HG02588 (cell line): ENCODE measurements around the gene MSH5.
"Not testable (repeated sequence)": the region's sequence is repeated elsewhere in the genome, so short reads cannot be mapped to it uniquely, and the experiment has no call there.

ENCODE experiments used
- ATAC-seq: cut with Tn5 transposase; IDR thresholded peaks from one replicate; pipeline ENCODE4 v1.9.1; 2021; ENCODE audit warnings: mild to moderate bottlenecking, moderate library complexity; ENCODE audit not compliant: unreplicated experiment

MSH5 gene

DNA sequence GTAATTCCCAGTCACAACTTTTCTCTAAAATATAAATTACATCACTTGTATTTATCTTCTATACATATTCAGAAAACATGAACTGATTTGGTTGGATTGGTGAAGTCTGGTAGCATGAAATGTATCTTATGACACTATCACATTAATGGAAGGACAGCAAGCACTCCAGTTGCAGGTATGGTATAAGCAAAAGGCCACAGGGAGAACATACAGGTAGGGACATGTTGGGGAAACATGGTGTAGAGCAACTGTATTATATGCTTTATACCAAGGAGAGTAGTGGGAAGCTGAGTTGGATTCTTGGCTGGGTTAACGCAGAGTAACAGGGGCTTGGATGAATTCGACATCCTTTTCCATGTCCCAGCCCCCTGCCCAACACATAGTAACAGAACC, 57.2 kb downstream of the MSH5 start:
- no peak for ATAC-seq

DNA sequence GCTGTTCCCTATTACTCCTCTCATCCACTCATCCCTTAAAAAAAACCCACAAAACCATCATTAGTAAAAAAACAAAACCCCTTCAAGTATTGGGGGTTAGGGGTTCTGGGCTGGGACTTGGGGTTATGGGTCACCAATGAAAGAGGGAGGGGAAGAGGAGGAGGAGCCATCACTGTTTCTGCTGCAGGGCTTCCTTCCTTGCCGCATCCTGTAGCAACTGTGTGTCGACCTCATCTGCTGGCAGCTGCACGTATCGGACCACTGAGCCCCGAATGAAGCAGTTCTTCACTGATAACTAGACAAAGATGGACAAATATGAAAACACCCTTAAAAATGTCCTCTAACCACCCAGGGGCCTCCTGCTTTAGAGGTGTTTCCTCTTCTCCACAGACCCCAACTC, 57.8 kb downstream of the MSH5 start:
- no peak for ATAC-seq

DNA sequence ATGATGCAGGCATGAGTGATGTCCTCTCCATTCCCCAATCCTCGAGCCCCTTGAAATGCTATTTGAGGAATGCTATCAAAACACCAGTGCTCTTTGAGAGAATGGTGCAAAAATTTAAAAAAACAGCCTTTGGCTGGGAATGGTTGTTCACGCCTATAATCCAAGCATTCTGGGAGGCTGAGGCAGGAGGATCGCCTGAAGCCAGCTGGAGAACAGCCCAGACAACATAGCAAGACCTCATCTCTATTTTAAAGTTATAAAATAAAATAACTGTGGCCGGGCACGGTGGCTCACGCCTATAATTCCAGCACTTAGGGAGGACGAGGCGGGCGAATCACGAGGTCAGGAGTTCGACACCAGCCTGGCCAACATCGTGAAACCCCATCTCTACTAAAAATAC, 60.0 kb downstream of the MSH5 start:
- ATAC-seq, result no peak

DNA sequence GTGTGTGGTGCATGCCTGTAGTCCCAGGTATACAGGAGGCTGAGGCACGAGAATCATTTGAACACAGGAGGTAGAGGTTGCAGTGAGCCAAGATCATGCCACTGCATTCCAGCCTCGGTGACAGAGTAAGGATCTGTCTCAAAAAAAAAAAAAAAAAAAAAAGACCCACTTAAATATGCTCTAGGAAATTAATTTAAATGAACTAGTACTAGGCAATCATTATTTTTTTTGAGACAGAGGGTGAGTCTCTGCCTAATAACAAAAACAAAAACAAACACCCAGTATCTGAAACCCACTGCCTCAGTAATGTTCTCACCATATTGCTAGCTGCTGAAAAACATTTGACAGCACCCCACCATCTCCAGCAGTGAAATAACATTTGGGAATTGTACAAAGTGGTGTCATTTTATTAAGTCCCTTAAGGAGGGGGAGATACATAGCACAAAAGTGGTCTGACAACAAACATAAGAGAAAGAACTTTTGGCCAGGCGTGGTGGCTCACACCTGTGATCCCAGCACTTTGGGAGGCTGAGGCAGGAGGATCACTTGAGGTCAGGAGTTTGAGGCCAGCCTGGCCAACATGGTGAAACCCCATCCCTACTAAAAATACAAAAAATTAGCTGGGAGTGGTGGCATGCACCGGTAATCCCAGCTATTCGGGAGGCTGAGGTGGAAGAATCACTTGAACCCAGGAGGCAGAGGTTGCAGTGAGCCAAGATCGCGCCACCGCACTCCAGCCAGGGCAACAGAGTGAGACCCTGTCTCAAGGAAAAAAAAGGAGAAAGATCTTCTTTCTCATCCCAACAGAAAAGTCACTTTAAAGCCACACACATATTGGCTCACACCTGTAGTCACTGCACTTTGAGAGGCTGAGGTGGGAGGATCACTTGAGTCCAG, 61.5 kb downstream of the MSH5 start:
- not testable (repeated sequence) for ATAC-seq

DNA sequence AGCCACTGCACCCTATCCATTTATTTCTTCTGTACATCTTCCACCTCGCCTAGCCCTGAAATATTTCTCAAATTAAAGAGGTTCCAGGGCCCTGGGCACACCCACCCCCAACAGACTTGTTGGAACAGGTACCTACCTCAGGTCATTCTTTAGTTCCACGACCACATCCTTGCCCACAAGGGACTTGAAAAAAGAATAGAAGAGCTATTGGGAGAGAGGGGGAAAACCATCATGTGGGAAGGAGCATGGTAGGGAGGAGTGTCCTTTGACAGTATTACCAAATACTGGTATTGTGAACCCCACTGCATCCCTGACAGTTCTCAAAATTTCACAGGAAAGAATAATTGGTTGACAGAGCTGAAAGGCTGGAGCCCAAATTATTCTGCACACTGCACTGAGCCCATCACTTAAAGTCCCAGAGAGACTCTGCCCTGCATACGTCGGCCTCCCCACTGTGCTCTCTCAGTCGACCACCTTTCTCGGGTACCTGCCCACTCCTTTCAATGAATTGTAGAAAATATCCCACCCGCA, 66.2 kb downstream of the MSH5 start:
- peak; percentile 13 for ATAC-seq

DNA sequence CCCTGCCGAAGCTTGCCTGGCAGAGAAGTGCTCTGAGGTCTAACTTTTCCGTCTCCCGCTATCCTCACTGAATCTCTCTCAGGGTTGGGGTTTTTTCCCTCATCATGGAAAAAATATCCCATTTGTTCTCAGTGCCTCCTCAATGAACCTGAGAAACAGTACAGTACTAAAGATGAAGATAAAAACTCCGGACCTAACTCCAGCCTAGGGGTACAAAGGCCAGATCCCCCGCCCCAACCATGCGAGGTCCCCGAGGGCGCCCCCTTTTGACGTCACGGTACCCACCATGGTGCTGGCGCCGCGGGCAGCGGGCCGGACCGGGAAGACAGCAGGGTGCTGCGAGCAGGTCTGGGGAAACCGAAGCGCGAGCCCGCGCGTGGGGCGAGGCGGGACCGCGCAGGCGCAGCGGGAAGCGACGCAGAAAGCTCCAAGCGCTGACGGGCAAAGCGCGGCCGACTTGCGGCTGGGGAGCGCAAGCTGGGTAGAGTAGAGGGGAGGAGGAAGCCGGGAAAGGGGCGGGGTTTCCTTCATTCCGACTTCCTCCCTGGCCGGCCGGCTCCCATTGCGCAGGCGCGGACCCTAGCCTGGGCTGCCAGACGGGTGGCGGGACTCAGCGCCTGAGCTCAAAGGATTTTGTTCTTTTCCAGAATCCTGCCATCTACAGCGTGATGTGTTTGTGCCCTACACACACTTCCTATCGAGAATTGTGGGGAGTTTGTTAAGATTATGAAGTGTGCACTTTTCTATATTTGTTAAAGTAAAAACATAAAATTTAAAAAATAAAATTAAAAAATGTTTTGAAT, 66.9 kb downstream of the MSH5 start, which contains the start of gene LSM2:
Gene LSM2 (minus strand): TSS at position 497 of the 803 bp plus-strand sequence. CDS start 209 bp downstream, at position 288.
- ATAC-seq, result peak; percentile 92

DNA sequence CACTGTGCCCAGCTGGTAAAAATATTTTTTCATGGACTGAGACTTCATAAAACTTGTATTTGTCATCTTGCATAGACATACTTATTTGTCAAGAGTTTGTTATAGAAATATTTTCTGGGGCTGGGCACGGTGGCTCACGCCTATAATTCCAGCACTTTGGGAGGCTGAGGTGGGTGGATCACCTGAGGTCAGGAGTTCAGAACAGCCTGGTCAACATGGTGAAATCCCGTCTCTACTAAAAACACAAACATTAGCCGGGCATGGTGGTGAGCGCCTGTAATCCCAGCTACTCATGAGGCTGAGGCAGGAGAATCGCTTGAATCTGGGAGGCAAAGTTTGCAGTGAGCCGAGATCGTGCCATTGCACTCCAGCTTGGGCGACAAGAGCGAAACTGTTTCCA, 68.8 kb downstream of the MSH5 start:
- ATAC-seq, result not testable (repeated sequence)

DNA sequence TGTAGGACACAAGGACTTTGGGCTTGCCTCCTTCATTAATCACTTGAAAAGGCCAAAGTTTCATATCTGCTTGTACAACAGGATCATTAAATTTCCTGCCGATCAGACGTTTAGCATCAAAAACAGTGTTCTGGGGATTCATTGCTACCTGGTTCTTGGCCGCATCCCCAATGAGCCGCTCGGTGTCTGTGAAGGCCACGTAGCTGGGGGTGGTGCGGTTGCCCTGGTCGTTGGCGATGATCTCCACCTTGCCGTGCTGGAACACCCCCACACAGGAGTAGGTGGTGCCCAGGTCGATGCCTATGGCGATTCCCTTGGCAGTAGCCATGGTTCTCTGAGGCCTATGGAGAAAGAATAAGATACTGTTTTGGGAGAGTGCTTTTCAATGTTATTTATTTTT, 71.8 kb downstream of the MSH5 start:
- no peak for ATAC-seq
